HEK293T (cell line): Measurements from ENCODE around the gene IRF3.

Experiments
- ARNT ChIP-seq: fragments of 450-650 bp; IDR thresholded peaks from 2 replicates; pipeline ENCODE4 v1.6.1; 2017; ENCODE audit warnings: mild to moderate bottlenecking
- BHLHE40 ChIP-seq: fragments of 450-650 bp; IDR thresholded peaks from 2 replicates; pipeline ENCODE4 v1.6.1; 2016; ENCODE audit warnings: mild to moderate bottlenecking, moderate library complexity, borderline replicate concordance
- FOXK2 ChIP-seq: fragments of 450-650 bp; IDR thresholded peaks from 2 replicates; pipeline ENCODE4 v1.6.1; 2016; ENCODE audit warnings: mild to moderate bottlenecking

DNA sequence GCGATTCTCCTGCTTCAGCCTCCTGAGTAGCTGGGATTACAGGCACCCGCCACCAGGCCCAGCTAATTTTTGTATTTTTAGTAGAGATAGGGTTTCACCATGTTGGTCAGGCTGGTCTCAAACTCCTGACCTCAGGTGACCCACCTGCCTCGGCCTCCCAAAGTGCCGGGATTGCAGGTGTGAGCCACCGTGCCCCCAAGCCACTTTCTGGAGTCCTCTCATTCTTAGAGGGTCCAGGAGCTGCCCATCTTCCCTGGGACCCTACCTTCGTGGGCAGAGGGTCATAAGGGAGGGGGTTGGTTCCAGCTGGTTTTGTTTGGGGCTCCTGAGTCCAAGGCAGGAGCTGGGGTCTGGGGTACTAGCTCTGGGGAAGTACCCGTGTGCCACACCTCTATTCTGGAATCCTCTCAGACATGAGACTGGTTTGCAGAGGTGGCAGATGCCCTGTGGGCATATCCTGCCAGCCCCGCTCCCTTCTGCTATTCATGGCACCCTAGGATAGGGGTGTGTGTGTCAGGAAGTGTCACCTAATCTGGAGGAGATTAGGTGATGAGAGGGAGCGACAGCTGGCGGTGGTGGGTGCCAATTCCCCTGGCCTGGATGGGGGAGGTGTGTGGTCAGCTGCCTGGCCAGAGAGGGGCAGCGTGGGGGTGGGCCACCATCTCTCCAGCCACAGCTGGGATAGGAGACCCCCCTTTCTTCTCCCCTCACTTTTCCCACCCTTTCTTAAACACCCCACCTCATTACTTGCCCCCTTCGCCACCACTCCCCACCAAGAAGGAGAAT lies 13.5 kb upstream of the IRF3 start:
- TF ChIP-seq FOXK2 (no peak), ARNT (no peak), BHLHE40 (no peak)
